Measurements from ENCODE around the gene KRTAP5-6.

DNA sequence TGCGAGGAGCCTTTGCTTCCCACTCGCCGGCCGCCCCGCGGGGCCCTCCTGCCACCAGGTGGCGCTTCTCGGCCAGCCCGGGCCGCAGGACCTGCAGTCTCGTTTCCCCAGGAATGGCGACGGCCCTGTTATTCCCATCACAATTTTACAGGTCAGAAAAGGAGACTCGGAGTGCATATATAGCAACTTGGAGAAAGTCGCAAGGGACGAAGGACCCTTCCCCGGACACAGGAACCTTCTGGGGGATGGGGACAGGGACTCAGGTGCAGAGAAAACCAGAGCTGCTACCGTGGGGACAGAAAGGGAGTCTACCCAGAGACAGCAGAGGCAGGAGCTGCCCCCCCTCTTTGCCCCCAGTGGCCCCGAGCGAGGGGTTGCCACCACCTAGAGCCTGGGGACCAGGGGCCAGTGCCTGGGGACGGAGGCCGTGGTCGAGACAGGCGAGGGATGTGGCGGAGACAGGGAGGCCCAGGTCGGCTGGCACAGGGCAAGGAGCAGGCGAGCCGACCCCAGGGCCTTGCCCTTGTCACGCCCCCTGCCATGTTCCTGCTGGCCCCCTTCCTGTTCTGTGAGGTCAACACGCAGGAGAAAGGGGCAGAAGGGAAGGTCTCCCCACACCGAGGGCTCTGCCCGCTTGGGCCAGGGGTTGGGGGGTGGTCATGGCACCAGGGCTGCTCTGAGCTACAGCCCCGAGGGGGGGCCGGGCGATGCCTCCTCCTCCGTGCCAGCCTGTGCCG lies 3.5 kb upstream of the KRTAP5-6 start:
- TF ChIP-seq POLR2AphosphoS5 (IDR thresholded peaks at IDR 0.05; ENCODE audit: insufficient read depth in 1 of 2, low read depth in 1 of 2) (peak; percentile 5 to 16), POLR2A (IDR thresholded peaks at IDR 0.05) (no peak)
- TF ChIP-seq, protein P1, sequence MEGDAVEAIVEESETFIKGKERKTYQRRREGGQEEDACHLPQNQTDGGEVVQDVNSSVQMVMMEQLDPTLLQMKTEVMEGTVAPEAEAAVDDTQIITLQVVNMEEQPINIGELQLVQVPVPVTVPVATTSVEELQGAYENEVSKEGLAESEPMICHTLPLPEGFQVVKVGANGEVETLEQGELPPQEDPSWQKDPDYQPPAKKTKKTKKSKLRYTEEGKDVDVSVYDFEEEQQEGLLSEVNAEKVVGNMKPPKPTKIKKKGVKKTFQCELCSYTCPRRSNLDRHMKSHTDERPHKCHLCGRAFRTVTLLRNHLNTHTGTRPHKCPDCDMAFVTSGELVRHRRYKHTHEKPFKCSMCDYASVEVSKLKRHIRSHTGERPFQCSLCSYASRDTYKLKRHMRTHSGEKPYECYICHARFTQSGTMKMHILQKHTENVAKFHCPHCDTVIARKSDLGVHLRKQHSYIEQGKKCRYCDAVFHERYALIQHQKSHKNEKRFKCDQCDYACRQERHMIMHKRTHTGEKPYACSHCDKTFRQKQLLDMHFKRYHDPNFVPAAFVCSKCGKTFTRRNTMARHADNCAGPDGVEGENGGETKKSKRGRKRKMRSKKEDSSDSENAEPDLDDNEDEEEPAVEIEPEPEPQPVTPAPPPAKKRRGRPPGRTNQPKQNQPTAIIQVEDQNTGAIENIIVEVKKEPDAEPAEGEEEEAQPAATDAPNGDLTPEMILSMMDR (IDR thresholded peaks at IDR 0.05): peak; percentile 89 to 95 (median 89)

Measured in vagina (tissue), 2 donors.